ENCODE data around the gene EYA3.

EYA3 gene

GRCh38 chr1:28070725-28071593, 17.5 kb downstream of the EYA3 start:
- DNase-seq = no peak

- no peak for DNase-seq
Observed at GRCh38 chr1:28067523-28068090, 20.8 kb downstream of the EYA3 start.

DNA sequence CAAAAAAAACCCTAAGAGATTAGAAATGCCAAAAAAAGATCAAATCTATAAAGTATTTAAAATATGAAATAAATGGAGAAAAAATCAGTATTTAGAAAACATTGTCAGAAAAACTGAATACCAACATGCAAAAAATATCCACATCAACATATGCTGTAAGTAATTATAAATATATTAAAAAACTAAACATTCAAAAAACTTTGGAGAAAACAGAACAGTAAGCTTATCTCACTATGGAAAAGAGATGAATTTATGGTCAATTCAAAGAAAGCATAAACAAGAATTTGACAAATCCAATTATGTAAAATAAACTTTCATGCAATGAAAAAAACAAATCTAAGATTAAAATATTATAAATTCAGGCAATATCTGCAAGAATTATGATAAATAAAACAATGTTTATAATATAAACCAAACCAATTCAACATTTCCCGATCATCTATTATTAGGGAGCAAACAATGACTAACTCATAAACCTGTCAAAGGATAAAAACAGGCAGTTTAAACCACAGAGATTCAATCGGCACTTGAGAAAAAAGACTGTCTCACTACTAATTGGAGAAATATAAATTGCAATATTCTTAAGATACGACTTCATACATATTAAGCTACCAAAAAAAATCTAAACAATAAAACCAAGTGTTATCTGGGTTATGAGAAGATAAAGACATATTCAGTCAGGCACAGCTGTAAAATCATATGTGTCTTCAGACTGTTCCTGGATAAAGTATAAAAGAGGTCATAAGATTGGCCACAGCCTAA, 21.8 kb downstream of the EYA3 start:
- no peak for DNase-seq

- DNase-seq = no peak
Observed at GRCh38 chr1:28064064-28064463, 24.3 kb downstream of the EYA3 start.

- DNase-seq = no peak
Observed at GRCh38 chr1:28062806-28063205, 25.6 kb downstream of the EYA3 start.

- no peak for DNase-seq
Observed at GRCh38 chr1:28058971-28059878, 29.2 kb downstream of the EYA3 start.

DNA sequence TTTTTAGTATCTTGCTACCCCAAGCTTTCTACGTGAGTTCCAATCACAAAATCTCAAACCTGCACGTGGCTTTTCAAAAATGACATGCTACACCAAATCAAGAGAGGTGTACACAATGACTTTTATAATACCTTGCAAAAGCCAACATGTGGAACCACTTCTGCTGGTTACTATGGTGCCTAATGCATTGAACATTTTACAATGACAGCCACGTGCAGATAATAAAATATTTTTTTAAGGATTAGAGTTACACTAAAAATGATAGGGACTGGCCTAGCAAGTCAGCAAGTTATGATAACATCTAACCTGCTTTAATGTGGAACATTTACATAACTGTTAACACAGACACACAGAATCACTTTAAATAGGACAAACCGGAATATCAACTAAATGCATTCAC, 30.2 kb downstream of the EYA3 start:
- DNase-seq = no peak

- no peak for DNase-seq
Observed at GRCh38 chr1:28056129-28056925, 32.1 kb downstream of the EYA3 start.

DNA sequence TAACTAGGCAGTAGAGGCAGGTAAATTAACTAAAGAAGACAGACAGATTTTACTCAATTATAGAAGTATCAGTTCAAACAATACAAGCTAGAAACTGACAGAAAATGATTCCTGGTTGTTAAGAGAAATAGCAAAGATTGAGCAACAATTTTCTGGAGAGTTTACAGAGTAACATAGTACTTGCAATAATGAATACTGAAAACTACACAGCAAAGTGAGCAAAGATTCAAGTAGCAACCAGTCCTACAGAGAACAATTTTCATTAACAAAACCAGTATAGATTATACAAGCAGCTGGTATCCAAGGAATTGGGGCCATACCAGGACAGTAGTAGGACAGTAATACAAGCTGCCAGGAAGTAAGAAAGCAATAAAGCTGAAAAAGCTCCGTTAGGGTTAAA, 37.6 kb downstream of the EYA3 start:
- DNase-seq = no peak

DNA sequence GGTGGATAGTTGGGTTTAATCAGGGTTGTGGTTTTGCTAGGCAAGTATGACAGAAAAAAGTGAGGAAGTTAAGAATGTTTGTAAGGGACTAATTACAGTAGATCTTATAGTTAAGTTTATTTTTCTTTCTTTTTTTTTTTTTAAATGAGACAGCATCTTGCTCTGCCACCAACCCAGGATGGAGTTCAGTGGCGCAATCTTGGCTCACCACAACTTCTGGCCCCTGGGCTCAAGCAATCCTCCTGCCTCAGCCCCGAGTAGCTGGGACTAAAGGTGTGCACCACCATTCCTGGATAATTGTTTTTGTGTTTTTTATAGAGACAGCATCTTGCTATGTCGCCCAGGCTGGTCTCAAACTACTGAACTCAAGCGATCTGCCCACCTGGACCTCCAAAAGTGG, 41.7 kb downstream of the EYA3 start:
- no peak for DNase-seq

DNA sequence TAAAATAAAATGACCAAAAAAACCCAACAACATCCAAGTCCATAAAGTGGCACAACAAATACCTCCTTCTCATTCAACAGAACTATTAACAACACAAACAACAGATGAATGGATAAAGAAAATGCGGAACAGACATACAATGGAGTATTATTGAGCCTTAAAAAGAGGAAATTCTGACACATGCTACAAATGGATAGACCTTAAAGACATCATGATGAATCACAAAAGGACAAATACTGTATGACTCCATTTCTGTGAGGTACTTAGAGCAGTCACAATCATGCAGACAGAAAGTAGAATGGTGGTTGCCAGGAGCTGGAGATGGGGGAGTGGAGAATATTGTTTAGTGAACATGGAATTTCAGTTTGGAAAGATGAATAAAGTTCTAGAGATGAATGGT, 42.6 kb downstream of the EYA3 start:
- DNase-seq = no peak

DNA sequence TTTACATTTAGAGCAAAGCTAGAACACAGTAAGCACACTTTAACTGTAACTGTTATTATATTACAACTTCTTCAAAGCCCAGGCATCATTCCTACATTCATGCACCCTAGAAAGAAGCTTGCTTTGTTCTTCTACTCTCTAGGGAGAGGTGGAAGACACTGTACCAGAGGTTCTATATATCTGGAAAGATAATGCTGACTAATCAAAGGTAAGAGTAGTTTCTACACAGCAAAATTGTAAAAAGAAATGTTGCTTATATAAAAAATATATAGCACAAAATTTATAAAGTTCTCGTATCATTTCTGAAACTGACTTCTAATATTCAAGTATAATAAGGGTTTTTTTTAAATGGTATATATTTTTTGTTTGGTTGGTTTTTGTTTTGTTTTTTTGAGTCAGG, 44.0 kb downstream of the EYA3 start:
- DNase-seq = no peak

- DNase-seq = no peak
Observed at GRCh38 chr1:28039341-28039740, 49.1 kb downstream of the EYA3 start.

DNA sequence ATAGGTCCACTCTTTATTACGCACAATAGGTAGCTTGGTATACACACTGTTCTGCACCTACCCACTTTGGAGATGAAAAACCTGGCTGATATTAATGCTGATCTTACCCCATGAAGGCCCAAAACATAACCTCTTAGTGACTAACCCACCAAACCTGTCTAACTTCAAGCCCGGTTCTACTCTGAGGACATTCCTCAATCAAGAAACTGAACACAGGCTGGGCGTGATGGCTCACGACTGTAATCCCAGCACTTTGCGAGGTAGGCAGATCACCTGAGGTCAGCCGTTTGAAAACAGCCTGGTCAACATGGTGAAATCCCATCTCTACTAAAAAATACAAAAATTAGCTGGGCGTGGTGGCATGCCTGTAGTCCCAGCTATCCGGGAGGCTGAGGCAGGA, 50.5 kb downstream of the EYA3 start:
- no peak for DNase-seq

DNA sequence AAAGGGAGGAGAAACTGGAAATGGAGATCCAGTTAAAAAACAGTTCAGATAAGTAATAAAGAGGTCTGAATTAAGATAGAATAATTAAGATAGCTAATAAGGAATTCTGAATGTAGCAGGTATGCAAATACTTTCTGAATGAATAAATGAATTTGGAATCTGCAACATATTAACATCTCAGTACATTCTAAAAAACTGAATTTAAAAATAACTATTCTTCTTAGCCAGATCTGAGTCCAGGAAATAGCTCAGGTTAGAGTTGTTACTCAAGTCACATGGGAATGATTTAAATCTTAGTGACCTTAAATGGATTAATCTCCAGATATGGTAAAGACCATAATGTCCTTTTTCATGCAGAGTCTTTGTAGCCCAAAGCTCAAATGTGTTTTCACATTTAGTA, 51.2 kb downstream of the EYA3 start:
- no peak for DNase-seq

DNA sequence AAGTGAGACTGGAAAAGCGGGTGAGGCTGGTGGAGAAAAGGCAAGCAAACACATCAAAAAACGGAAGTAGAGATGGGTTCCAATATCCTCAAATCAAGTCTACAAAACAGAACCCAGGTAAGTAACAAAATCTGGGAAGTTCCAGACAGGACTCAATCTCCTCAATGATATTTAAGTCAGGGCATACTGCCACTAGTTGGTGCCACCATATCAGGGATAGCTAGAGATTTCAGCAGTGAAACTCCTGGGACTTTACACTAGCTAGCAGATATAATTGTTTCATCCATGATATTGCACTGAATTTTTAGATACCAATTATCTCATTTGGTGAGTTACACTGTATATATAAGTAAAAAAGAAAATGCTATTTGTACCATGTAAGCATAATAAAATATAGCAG, 52.0 kb downstream of the EYA3 start:
- no peak for DNase-seq

GRCh38 chr1:28035420-28035819, 53.0 kb downstream of the EYA3 start:
- no peak for DNase-seq

GRCh38 chr1:28032281-28032680, 56.1 kb downstream of the EYA3 start:
- no peak for DNase-seq

- no peak for DNase-seq
Observed at GRCh38 chr1:28031173-28031572, 57.2 kb downstream of the EYA3 start.

DNA sequence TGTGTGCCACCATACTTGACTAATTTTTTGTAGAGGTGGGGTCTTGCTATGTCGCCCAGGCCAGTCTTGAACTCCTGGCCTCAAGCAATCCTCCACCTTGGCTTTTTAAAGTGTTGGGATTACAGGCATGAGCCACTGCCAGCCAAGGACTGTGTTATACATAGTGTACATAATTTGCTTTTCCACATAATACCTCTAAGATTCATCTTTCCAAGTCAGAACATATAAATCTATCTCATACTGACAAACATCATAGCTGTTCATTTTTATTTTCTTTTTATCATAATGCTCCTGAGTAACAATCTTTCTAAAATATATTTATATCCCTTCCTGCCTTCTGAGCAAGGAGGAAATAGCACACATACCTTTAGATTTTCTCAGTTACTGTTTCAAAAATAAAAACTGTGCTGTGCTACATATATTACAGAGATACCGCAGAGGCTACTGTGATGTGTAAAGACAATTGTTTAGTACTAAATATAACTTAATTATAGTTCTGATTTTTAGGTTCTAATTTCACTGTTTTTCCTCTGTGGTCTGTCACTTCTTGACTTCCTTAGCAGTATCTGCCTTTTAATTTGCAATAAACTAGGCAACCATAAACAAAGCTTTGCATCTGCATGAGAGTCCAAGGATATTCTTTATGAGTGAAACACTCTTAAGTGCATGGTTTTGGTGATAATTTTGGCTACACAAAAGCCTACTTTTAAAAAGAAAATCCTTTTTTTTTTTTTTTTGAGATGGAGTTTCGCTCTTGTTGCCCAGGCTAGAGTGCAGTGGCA, 59.3 kb downstream of the EYA3 start:
- no peak for DNase-seq

DNA sequence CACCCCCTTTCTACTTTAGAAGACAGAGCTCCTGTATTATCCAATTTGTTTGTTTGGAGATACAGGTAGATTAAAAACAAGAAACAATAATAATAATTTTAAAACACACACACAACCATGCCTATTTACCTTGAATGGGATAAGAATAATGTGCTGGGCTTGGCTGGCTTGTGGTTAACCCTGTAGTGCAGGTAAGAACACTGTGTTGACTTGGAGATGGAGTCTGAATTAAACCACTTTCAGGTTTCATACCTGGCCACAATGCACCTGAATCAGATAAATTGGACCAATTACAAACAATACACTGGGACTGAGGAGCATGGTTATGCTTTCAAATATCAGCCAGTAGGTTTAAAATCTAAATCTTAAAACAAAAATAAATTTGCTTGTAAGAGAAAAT, 60.8 kb downstream of the EYA3 start:
- no peak for DNase-seq

Measured in 8988T (cell line).